ENCODE data around the gene RAVER2. TPM values are rescaled to one million over a fixed set of nuclear protein-coding genes. Genes with fewer than 3 reads are reported as not detected.

RAVER2 gene
- total RNA-seq, 1 donor from 2014 or later = 0.11 TPM

- peak; percentile 61 for DNase-seq (ENCODE audit: low read depth)
Observed at GRCh38 chr1:64875101-64875500, 130.2 kb downstream of the RAVER2 start.

DNA sequence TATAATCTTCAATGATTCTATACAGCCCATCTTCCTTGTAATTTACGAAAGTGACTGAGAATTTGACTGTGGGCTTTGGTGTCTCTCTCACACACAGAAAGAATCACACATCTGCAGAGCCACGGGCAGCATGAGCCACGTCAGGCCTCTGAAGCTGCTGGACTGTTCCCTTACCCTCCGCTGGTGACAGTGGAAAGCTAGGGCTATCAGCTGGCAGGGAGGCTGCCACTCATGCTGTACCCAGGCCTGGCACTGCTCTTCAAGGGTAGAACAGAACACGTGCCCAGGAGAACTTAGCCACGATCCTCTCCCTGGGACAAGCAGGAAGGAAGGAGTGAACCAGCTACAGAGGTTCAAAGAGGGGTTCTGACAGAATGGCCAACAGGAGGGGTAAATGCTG lies 130.7 kb downstream of the RAVER2 start:
- DNase-seq (ENCODE audit: low read depth) = no peak

DNA sequence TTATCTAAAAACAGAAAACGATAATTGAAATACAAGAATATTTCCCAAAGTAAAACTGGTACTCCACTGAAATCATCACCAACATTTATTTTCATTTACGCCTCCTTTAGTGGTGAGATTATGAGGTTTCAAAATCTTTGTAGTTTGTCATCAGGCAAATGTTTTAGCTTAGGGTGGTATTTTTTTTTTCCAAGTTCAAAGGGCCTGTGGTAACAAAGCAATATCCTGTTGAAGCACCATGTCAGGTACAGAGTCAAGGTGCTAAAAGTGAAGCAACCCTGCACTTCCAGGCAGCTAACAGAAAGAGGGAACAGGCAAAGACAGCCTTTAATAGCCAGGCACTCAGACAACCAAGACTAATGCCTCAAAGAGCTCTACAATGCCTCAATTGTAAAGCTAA lies 132.3 kb downstream of the RAVER2 start:
- no peak for DNase-seq (ENCODE audit: low read depth)

DNA sequence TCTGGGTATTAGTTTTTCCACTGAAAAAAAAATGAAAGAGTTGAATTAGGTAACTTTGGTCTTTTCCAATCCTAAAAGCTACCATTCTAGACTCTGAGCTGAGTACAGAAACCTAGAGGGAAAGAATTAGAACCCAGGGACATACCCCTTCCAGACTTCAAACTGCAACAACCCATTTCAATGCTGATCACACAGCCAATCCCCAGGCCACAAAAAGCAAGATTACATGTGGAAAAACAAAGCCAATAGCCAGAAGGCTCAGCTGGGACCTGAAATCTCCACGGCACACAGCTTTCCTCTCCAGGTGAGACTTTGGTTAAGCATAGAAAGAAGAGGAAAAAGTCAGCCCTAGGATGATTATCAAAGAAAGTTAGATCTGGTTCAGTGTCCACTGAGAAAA lies 132.7 kb downstream of the RAVER2 start:
- DNase-seq (ENCODE audit: low read depth) = no peak

- no peak for DNase-seq (ENCODE audit: low read depth)
Observed at GRCh38 chr1:64878090-64878489, 133.2 kb downstream of the RAVER2 start.

DNA sequence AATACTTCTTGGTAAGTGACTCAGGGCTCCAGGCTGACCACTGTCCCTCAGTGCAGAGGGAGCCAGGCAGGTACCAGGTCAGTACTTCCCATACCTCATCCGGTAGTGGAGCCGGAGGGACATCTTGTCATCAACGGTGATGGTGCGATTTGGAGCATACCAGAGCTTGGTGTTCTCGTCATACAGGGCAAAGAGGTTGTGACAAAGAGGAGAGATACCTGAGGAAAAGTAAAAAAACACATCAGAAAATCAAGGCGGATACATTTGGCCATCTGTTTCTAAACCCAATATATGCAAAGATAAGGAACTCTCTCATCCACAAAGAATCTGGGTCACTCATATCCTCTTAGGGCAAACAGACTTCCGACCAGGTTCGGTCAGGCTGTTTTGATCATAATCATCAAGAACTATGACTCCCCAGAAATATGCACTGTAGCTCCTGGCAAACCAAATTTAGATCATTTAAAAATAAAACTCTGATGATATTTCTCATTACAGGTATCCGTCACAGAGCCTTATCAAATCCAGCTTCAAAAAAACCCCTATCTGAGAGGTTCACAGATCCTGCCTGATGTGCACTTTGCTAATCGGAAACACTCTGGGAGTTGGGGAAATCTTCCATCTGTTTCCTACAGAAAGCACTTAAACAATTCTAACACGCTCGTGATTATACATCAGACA lies 134.2 kb downstream of the RAVER2 start:
- DNase-seq (ENCODE audit: low read depth) = no peak

GRCh38 chr1:64880449-64880848 lies 135.6 kb downstream of the RAVER2 start:
- DNase-seq (ENCODE audit: low read depth) = no peak

DNA sequence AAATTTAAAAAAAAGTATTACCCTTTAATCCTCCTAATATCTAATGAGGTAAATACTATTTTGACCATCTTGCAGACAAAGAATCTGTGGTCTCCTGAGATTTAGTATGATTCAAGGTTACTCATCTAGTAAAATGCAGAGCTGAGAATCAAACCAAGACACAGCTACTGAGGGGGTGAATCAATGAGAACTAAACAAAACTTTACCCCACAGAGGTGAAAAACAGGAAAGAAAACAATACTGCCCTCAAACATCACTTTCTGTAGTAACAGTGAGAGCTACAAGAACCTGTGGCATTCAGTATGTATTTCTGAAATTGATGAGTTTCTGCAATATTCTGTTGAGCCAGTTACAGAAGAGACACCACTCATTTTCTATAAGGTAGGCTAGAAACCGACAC lies 136.4 kb downstream of the RAVER2 start:
- DNase-seq (ENCODE audit: low read depth) = no peak

Other genes with a start within 250 kb of the RAVER2 start
- 62.1 and 75.1 TPM in 2 replicates for gene JAK1, start 221.5 kb downstream of the RAVER2 start, total RNA-seq